DOHH2 (cell line): ENCODE results near the gene BABAM2.
"Not testable (repeated sequence)": the region's sequence is repeated elsewhere in the genome, so short reads cannot be mapped to it uniquely, and the experiment has no call there.

Source experiments
- H3F3A ChIP-seq: fragments of 200-600 bp; sonication (generic), shearing (Covaris generic); 2 replicates; pipeline ENCODE4 v1.6.0; 2016; ENCODE audit warnings: antibody characterized with exemption, mild to moderate bottlenecking; ENCODE audit not compliant: control insufficient read depth, insufficient read depth
- H3K27ac ChIP-seq: fragments of 200-600 bp; sonication (generic); 2 replicates; pipeline ENCODE4 v1.5.1; 2014; ENCODE audit warnings: low read depth, mild to moderate bottlenecking, low read length, moderate library complexity
- H3K27me3 ChIP-seq: fragments of 200-600 bp; sonication (generic); 2 replicates; pipeline ENCODE4 v1.6.1; 2014; ENCODE audit warnings: mild to moderate bottlenecking, low read length, mixed read lengths; ENCODE audit not compliant: control insufficient read depth
- H3K36me3 ChIP-seq: fragments of 200-600 bp; sonication (generic); 2 replicates; pipeline ENCODE4 v1.6.1; 2014; ENCODE audit warnings: mild to moderate bottlenecking, low read length, moderate library complexity, mixed read lengths; ENCODE audit not compliant: control insufficient read depth
- H3K4me1 ChIP-seq: fragments of 200-600 bp; sonication (generic); 2 replicates; pipeline ENCODE4 v1.6.1; 2014; ENCODE audit warnings: mild to moderate bottlenecking, low read length, mixed read lengths; ENCODE audit not compliant: control insufficient read depth
- H3K4me2 ChIP-seq: fragments of 200-600 bp; sonication (generic); 2 replicates; pipeline ENCODE4 v1.6.0; 2014; ENCODE audit warnings: mild to moderate bottlenecking, low read length, moderate library complexity
- H3K4me3 ChIP-seq: fragments of 200-600 bp; sonication (generic); 2 replicates; pipeline ENCODE4 v1.5.1; 2014; ENCODE audit warnings: mild to moderate bottlenecking, low read length, mixed read lengths
- H3K79me2 ChIP-seq: fragments of 200-600 bp; sonication (generic); 2 replicates; pipeline ENCODE4 v1.6.1; 2014; ENCODE audit warnings: mild to moderate bottlenecking, low read length, mixed read lengths; ENCODE audit not compliant: control insufficient read depth
- H3K9me2 ChIP-seq: fragments of 200-600 bp; sonication (generic); replicated peaks from 2 replicates; pipeline ENCODE4 v1.6.1; 2014; ENCODE audit warnings: mild to moderate bottlenecking, low read length, mixed read lengths; ENCODE audit not compliant: control insufficient read depth
- H3K9me3 ChIP-seq: fragments of 200-600 bp; sonication (generic); 2 replicates; pipeline ENCODE4 v1.6.1; 2014; ENCODE audit warnings: antibody characterized with exemption, low read length, mixed read lengths; ENCODE audit not compliant: control insufficient read depth, insufficient read depth
- H4K20me1 ChIP-seq: fragments of 200-600 bp; sonication (generic); 2 replicates; pipeline ENCODE4 v1.6.0; 2014; ENCODE audit warnings: low read depth, mild to moderate bottlenecking, antibody characterized with exemption, low read length, moderate library complexity; ENCODE audit not compliant: control insufficient read depth, insufficient read depth
- EZH2phosphoT487 ChIP-seq: fragments of 200-600 bp; sonication (generic); IDR thresholded peaks from 2 replicates; pipeline ENCODE4 v1.6.1; 2017; ENCODE audit warnings: borderline replicate concordance, mild to moderate bottlenecking, antibody characterized with exemption, low read length, moderate library complexity, mixed read lengths
- TF ChIP-seq, protein P1 (sequence below): fragments of 200-600 bp; sonication (generic); IDR thresholded peaks from one replicate; pipeline ENCODE4 v1.5.1; 2014; ENCODE audit warnings: antibody characterized with exemption, mild to moderate bottlenecking, low read depth, low read length; ENCODE audit not compliant: poor library complexity, severe bottlenecking

The BABAM2 gene

DNA sequence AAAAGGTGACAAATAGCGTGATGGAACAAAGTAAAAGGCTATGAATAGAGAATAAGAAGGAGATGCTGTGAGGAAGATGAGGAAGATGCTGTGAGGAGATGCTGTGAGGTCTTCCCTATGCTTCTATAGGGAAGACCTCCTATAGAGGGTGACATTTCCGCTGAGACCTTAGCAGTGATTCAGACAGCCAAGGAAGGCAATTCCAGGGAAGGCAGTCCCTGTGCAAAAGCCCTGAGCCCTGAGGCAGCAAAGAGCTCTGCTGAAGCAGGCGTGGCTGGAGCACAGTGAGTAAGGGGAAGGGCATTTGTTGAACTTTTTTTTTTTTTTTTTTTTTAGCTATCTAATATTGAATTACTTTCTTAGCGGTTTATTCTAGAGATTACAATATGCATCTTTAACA, 359.5 kb downstream of the BABAM2 start:
- Histone ChIP-seq H3K27ac (no peak overlapping the region), H3K36me3 (no peaks in the 10 kb centered on the region), H3K4me1 (peaks cover 7% of the 10 kb centered on the region), H3K9me3 (no peaks in the 10 kb centered on the region), H3K79me2 (no peaks in the 10 kb centered on the region), H3K27me3 (no peaks in the 10 kb centered on the region), H3F3A (no peaks in the 10 kb centered on the region), H3K9me2 (no peaks in the 10 kb centered on the region), H4K20me1 (no peaks in the 10 kb centered on the region), H3K4me2 (no peak overlapping the region), H3K4me3 (no peak overlapping the region)
- no peak for TF ChIP-seq EZH2phosphoT487
- TF ChIP-seq, protein P1, sequence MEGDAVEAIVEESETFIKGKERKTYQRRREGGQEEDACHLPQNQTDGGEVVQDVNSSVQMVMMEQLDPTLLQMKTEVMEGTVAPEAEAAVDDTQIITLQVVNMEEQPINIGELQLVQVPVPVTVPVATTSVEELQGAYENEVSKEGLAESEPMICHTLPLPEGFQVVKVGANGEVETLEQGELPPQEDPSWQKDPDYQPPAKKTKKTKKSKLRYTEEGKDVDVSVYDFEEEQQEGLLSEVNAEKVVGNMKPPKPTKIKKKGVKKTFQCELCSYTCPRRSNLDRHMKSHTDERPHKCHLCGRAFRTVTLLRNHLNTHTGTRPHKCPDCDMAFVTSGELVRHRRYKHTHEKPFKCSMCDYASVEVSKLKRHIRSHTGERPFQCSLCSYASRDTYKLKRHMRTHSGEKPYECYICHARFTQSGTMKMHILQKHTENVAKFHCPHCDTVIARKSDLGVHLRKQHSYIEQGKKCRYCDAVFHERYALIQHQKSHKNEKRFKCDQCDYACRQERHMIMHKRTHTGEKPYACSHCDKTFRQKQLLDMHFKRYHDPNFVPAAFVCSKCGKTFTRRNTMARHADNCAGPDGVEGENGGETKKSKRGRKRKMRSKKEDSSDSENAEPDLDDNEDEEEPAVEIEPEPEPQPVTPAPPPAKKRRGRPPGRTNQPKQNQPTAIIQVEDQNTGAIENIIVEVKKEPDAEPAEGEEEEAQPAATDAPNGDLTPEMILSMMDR: no peak

GRCh38 chr2:28251337-28251736, 360.8 kb downstream of the BABAM2 start:
- H4K20me1 ChIP-seq: no peaks in the 10 kb centered on the region
- no peak overlapping the region for H3K27ac ChIP-seq
- no peaks in the 10 kb centered on the region for H3K36me3 ChIP-seq
- no peaks in the 10 kb centered on the region for H3F3A ChIP-seq
- TF ChIP-seq, protein P1: no peak
- no peak for TF ChIP-seq EZH2phosphoT487
- no peaks in the 10 kb centered on the region for H3K9me3 ChIP-seq
- H3K4me3 ChIP-seq: no peak overlapping the region
- peaks cover 7% of the 10 kb centered on the region for H3K4me1 ChIP-seq
- H3K4me2 ChIP-seq: no peak overlapping the region
- H3K9me2 ChIP-seq: no peaks in the 10 kb centered on the region
- no peaks in the 10 kb centered on the region for H3K27me3 ChIP-seq
- no peaks in the 10 kb centered on the region for H3K79me2 ChIP-seq

GRCh38 chr2:28252311-28252710, 361.8 kb downstream of the BABAM2 start:
- no peak overlapping the region for H3K4me3 ChIP-seq
- H4K20me1 ChIP-seq: no peaks in the 10 kb centered on the region
- H3K36me3 ChIP-seq: no peaks in the 10 kb centered on the region
- H3K4me1 ChIP-seq: peaks cover 4% of the 10 kb centered on the region
- H3K4me2 ChIP-seq: no peak overlapping the region
- no peak for TF ChIP-seq EZH2phosphoT487
- TF ChIP-seq, protein P1: no peak
- H3K27ac ChIP-seq: no peak overlapping the region
- no peaks in the 10 kb centered on the region for H3K9me3 ChIP-seq
- no peaks in the 10 kb centered on the region for H3K27me3 ChIP-seq
- H3K79me2 ChIP-seq: no peaks in the 10 kb centered on the region
- H3K9me2 ChIP-seq: no peaks in the 10 kb centered on the region
- no peaks in the 10 kb centered on the region for H3F3A ChIP-seq

DNA sequence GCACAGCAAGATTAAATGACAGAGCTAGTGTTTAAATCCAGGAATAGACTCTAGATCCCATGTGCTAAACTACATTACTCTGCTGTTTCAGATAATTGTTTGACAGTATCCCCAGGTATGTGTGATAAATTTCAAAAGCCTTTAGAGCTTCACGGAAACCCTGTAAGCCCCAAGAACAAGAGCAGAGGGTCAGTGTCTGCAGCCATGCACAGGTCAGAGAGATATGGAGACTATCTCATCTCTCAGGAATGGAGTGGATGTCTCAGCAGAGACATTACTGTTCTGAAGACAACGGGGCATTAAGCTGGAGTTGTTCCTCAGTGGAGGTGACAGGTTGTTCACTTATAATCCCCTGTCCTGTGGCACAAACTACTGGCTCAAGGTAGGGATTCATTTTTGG, 363.0 kb downstream of the BABAM2 start:
- H3K27me3 ChIP-seq: no peaks in the 10 kb centered on the region
- H3K79me2 ChIP-seq: no peaks in the 10 kb centered on the region
- H3K9me3 ChIP-seq: no peaks in the 10 kb centered on the region
- TF ChIP-seq EZH2phosphoT487: no peak
- TF ChIP-seq, protein P1: no peak
- H3K4me3 ChIP-seq: no peak overlapping the region
- no peaks in the 10 kb centered on the region for H3K36me3 ChIP-seq
- H3K4me2 ChIP-seq: no peak overlapping the region
- no peaks in the 10 kb centered on the region for H3K9me2 ChIP-seq
- H4K20me1 ChIP-seq: no peaks in the 10 kb centered on the region
- H3K4me1 ChIP-seq: no peaks in the 10 kb centered on the region
- H3K27ac ChIP-seq: no peak overlapping the region
- no peaks in the 10 kb centered on the region for H3F3A ChIP-seq

DNA sequence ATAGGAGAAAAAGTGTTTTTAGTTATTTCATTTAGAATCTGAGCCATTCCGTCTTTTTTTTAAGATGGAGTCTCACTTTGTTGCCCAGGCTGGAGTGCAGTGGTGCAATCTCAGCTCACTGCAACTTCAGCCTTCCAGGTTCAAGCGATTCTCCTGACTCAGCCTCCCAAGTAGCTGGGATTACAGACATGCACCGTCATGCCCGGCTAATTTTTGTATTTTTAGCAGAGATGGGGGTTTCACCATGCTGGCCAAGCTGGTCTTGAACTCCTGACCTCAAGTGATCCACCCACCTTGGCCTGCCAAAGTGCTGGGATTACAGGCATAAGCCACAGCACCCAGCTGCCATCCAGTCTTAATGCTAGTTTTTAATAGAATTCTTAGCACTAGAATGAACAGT, 364.7 kb downstream of the BABAM2 start:
- H3K36me3 ChIP-seq, H3K27me3 ChIP-seq, H3K27ac ChIP-seq, H3F3A ChIP-seq, H3K4me2 ChIP-seq, H3K4me1 ChIP-seq, H3K9me3 ChIP-seq, H4K20me1 ChIP-seq, H3K79me2 ChIP-seq, H3K4me3 ChIP-seq, H3K9me2 ChIP-seq: not testable (repeated sequence)
